Lower leg skin (tissue), 4 donors: Measurements from ENCODE around the gene UCHL1. TPM values are rescaled to one million over a fixed set of nuclear protein-coding genes. Genes with fewer than 3 reads are reported as not detected.

Experiments used
- DNase-seq, 2 donors: peaks; one replicate each; pipeline ENCODE4 v3.0.0-alpha.2; 2019; ENCODE audit warnings: low spot score in 2 of 2
- H3K4me3 ChIP-seq: fragments of 200-600 bp; sonication (generic); 2 replicates; pipeline ENCODE4 v1.5.1; 2017; ENCODE audit warnings: mild to moderate bottlenecking, low read depth; ENCODE audit not compliant: poor library complexity, severe bottlenecking
- CTCF ChIP-seq, 3 donors: fragments of 450-650 bp; IDR thresholded peaks; one replicate each; pipeline ENCODE4 v1.5.1; 2016; ENCODE audit warnings: antibody characterized with exemption in 3 of 3, mild to moderate bottlenecking in 3 of 3, moderate library complexity in 2 of 3
- POLR2A ChIP-seq, 2 donors: fragments of 450-650 bp; IDR thresholded peaks; one replicate each; pipeline ENCODE4 v1.6.1; 2016 to 2017; ENCODE audit warnings: antibody characterized with exemption in 2 of 2, mild to moderate bottlenecking in 1 of 2, moderate library complexity in 1 of 2
- WGBS, 2 donors: methylation state at CpG; one replicate each; pipeline ENCODE4 v1.1.5; 2018; 5-methylcytosine and 5-hydroxymethylcytosine counted together
- intact Hi-C: fragments of 100-400 bp; cut with DNase I; formaldehyde crosslinking; loops from one replicate; pipeline ENCODE4 v1.15.0; 2023; ENCODE audit warnings: low total_unique reads
- total RNA-seq, 4 donors: library from RNA; depleted of rRNA; stranded (reverse); fragments of >200 nt; gene quantifications; one replicate each; pipeline ENCODE4 v1.1.0, GENCODE V29; 2016

The UCHL1 gene
- total RNA-seq, 4 donors from 2014 or later = 2.2 to 8.3 (median 5.1) TPM

- DNase-seq = no peak
- intact Hi-C loops = no loop called here
- TF ChIP-seq CTCF (IDR thresholded peaks at IDR 0.05) = no peak
- TF ChIP-seq POLR2A (IDR thresholded peaks at IDR 0.05) = no peak
- WGBS, 2 donors = 85 to 90% methylated on average over 4 of the region's 4 CpGs
- H3K4me3 ChIP-seq = no peak overlapping the region
These were observed 34.7 kb upstream of the UCHL1 start for GRCh38 chr4:41221850-41222645.

GRCh38 chr4:41227902-41228301 is 28.8 kb upstream of the UCHL1 start:
- no peak overlapping the region for H3K4me3 ChIP-seq
- intact Hi-C loops = no loop called here
- DNase-seq = no peak
- 75 to 81% methylated on average over 4 of the region's 4 CpGs for WGBS, 2 donors
- no peak for TF ChIP-seq POLR2A (IDR thresholded peaks at IDR 0.05)
- TF ChIP-seq CTCF (IDR thresholded peaks at IDR 0.05) = no peak

GRCh38 chr4:41232406-41232805 is 24.3 kb upstream of the UCHL1 start:
- no peak overlapping the region for H3K4me3 ChIP-seq
- TF ChIP-seq CTCF (IDR thresholded peaks at IDR 0.05) (no peak), POLR2A (IDR thresholded peaks at IDR 0.05) (no peak)
- intact Hi-C loops = no loop called here
- DNase-seq = no peak
- WGBS, 2 donors = 70 to 92% methylated on average over 5 of the region's 5 CpGs

GRCh38 chr4:41232856-41233255 is 23.9 kb upstream of the UCHL1 start:
- no peak for DNase-seq
- WGBS, 2 donors = 90 to 92% methylated on average over 3 of the region's 3 CpGs
- intact Hi-C loops = no loop called here
- no peak overlapping the region for H3K4me3 ChIP-seq
- no peak for TF ChIP-seq CTCF (IDR thresholded peaks at IDR 0.05)
- TF ChIP-seq POLR2A (IDR thresholded peaks at IDR 0.05) = no peak

GRCh38 chr4:41236032-41236431 is 20.7 kb upstream of the UCHL1 start:
- TF ChIP-seq CTCF (IDR thresholded peaks at IDR 0.05) (no peak), POLR2A (IDR thresholded peaks at IDR 0.05) (no peak)
- H3K4me3 ChIP-seq = no peak overlapping the region
- intact Hi-C loops = no loop called here
- DNase-seq = no peak
- 96 to 97% methylated on average over 1 of the region's 1 CpG for WGBS, 2 donors

GRCh38 chr4:41236508-41236907 is 20.2 kb upstream of the UCHL1 start:
- intact Hi-C loops = no loop called here
- no peak for TF ChIP-seq CTCF (IDR thresholded peaks at IDR 0.05)
- TF ChIP-seq POLR2A (IDR thresholded peaks at IDR 0.05) = no peak
- no peak overlapping the region for H3K4me3 ChIP-seq
- 98% methylated on average over 1 of the region's 1 CpG for WGBS, 2 donors
- DNase-seq = no peak
